Omental fat pad (tissue), 4 donors: ENCODE measurements around the gene PTPN5. TPM values are rescaled to one million over a fixed set of nuclear protein-coding genes. Genes with fewer than 3 reads are reported as not detected.
"Not testable (repeated sequence)": the region's sequence is repeated elsewhere in the genome, so short reads cannot be mapped to it uniquely, and the experiment has no call there.

Experiments used
- ATAC-seq: fragments of 150-250 bp; one replicate; pipeline ENCODE4 v1.9.1; 2016; ENCODE audit warnings: mild to moderate bottlenecking, moderate library complexity; ENCODE audit not compliant: low FRiP score
- DNase-seq: peaks from one replicate; pipeline ENCODE4 v3.0.0-alpha.2; 2019; ENCODE audit warnings: low spot score
- total RNA-seq, 4 donors: library from RNA; depleted of rRNA; stranded (reverse); fragments of >200 nt; gene quantifications; one replicate each; pipeline ENCODE4 v1.1.0, GENCODE V29; 2016
- TF ChIP-seq, protein P1 (sequence below), 3 donors: fragments of 450-650 bp; IDR thresholded peaks; one replicate each; pipeline ENCODE4 v1.5.1; 2016 to 2017; ENCODE audit warnings: antibody characterized with exemption in 3 of 3, mild to moderate bottlenecking in 3 of 3, moderate library complexity in 2 of 3

The PTPN5 gene
- total RNA-seq, 4 donors from 2014 or later = 0.28 to 4.7 (median 1.5) TPM

GRCh38 chr11:18696638-18697225, 94.9 kb downstream of the PTPN5 start:
- TF ChIP-seq, protein P1, sequence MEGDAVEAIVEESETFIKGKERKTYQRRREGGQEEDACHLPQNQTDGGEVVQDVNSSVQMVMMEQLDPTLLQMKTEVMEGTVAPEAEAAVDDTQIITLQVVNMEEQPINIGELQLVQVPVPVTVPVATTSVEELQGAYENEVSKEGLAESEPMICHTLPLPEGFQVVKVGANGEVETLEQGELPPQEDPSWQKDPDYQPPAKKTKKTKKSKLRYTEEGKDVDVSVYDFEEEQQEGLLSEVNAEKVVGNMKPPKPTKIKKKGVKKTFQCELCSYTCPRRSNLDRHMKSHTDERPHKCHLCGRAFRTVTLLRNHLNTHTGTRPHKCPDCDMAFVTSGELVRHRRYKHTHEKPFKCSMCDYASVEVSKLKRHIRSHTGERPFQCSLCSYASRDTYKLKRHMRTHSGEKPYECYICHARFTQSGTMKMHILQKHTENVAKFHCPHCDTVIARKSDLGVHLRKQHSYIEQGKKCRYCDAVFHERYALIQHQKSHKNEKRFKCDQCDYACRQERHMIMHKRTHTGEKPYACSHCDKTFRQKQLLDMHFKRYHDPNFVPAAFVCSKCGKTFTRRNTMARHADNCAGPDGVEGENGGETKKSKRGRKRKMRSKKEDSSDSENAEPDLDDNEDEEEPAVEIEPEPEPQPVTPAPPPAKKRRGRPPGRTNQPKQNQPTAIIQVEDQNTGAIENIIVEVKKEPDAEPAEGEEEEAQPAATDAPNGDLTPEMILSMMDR (IDR thresholded peaks at IDR 0.05) = no peak
- ATAC-seq (no peak), DNase-seq (no peak)

- ATAC-seq = no peak
- no peak for DNase-seq
- TF ChIP-seq, protein P1 (IDR thresholded peaks at IDR 0.05) = no peak
These were observed 98.4 kb downstream of the PTPN5 start for GRCh38 chr11:18692941-18693760.

- not testable (repeated sequence) for DNase-seq, ATAC-seq
These were observed 100.0 kb downstream of the PTPN5 start for GRCh38 chr11:18691467-18692140.

- DNase-seq = no peak
- TF ChIP-seq, protein P1 (IDR thresholded peaks at IDR 0.05) = no peak
- no peak for ATAC-seq
These were observed 107.3 kb downstream of the PTPN5 start for GRCh38 chr11:18684267-18684666.

- TF ChIP-seq, protein P1 (IDR thresholded peaks at IDR 0.05) = no peak
- ATAC-seq = no peak
- no peak for DNase-seq
These were observed 109.1 kb downstream of the PTPN5 start for GRCh38 chr11:18682466-18682865.

GRCh38 chr11:18681949-18682348, 109.6 kb downstream of the PTPN5 start:
- ATAC-seq, DNase-seq: not testable (repeated sequence)

Other genes starting within 250 kb of the PTPN5 start
- gene UEVLD, start 203.1 kb downstream of the PTPN5 start, total RNA-seq = 10 to 100 TPM; 23.1 to 46.5 (median 31.2) TPM
- gene MISFA, start 192.0 kb downstream of the PTPN5 start, total RNA-seq = 1 to 10 TPM in 1 of 4 donors, under 1 TPM in 1, not detected in 2; 0.36 to 1.8 TPM
- gene SPTY2D1, start 157.5 kb downstream of the PTPN5 start, total RNA-seq = 10 to 100 TPM; 15.9 to 40.7 (median 28.0) TPM
- gene TMEM86A, start 93.0 kb downstream of the PTPN5 start, total RNA-seq = 1 to 10 TPM; 3.4 to 8.3 (median 5.8) TPM
- gene IGSF22, start 65.6 kb downstream of the PTPN5 start, total RNA-seq = under 1 TPM in 2 of 4 donors, not detected in 2; 0.13 to 0.24 TPM
- gene MRGPRX1, start 147.6 kb upstream of the PTPN5 start, total RNA-seq = not detected